Endothelial cell (in vitro differentiated cells): ENCODE measurements around the gene RSPH3. TPM values are rescaled to one million over a fixed set of nuclear protein-coding genes. Genes with fewer than 3 reads are reported as not detected.
"Not testable (repeated sequence)": the region's sequence is repeated elsewhere in the genome, so short reads cannot be mapped to it uniquely, and the experiment has no call there.

Source experiments
- DNase-seq: peaks from one replicate; pipeline ENCODE4 v3.0.0; 2021; ENCODE audit warnings: low spot score
- H3K27ac Mint-ChIP-seq: one replicate; pipeline ENCODE4 v1.8.0; 2021; ENCODE audit warnings: mixed read lengths, inconsistent platforms; ENCODE audit not compliant: unreplicated experiment
- H3K27me3 Mint-ChIP-seq: one replicate; pipeline ENCODE4 v1.8.0; 2021; ENCODE audit warnings: mild to moderate bottlenecking, moderate library complexity, mixed read lengths, inconsistent platforms; ENCODE audit not compliant: unreplicated experiment
- H3K36me3 Mint-ChIP-seq: one replicate; pipeline ENCODE4 v1.8.0; 2021; ENCODE audit warnings: mild to moderate bottlenecking, low read depth, mixed read lengths, inconsistent platforms; ENCODE audit not compliant: unreplicated experiment
- H3K4me1 Mint-ChIP-seq: one replicate; pipeline ENCODE4 v1.8.0; 2021; ENCODE audit warnings: mild to moderate bottlenecking, mixed read lengths, inconsistent platforms; ENCODE audit not compliant: unreplicated experiment
- H3K4me3 Mint-ChIP-seq: one replicate; pipeline ENCODE4 v1.8.0; 2021; ENCODE audit warnings: mild to moderate bottlenecking, mixed read lengths, inconsistent platforms; ENCODE audit not compliant: unreplicated experiment
- H3K9me3 Mint-ChIP-seq: one replicate; pipeline ENCODE4 v1.8.0; 2021; ENCODE audit warnings: mixed read lengths, inconsistent platforms; ENCODE audit not compliant: unreplicated experiment
- CTCF ChIP-seq: fragments of 200-600 bp; sonication (generic); IDR thresholded peaks from one replicate; pipeline ENCODE4 v1.5.0; 2021; ENCODE audit warnings: antibody characterized with exemption; ENCODE audit not compliant: unreplicated experiment
- total RNA-seq: library from RNA; stranded (reverse); fragmentation: NEBNext Ultra II Directional; extraction: Animal tissue kit (Norgen Biotek cat#: 25700); gene quantifications from one replicate; pipeline ENCODE4 v1.2.1, GENCODE V29; 2021; ENCODE audit not compliant: unreplicated experiment

The RSPH3 gene
- total RNA-seq, 1 donor from 2014 or later, result 4.4 TPM

- Mint-ChIP-seq H3K4me3 (no peak overlapping the region), H3K36me3 (no peaks in the 10 kb centered on the region), H3K4me1 (no peaks in the 10 kb centered on the region), H3K9me3 (no peaks in the 10 kb centered on the region), H3K27me3 (no peaks in the 10 kb centered on the region), H3K27ac (no peak overlapping the region)
- no peak for DNase-seq
- TF ChIP-seq CTCF, result no peak
Measured at GRCh38 chr6:159035891-159036290, 35.9 kb upstream of the RSPH3 start.

- no peak for TF ChIP-seq CTCF
- Mint-ChIP-seq H3K27me3 (no peaks in the 10 kb centered on the region), H3K9me3 (no peaks in the 10 kb centered on the region), H3K4me3 (no peak overlapping the region), H3K4me1 (no peaks in the 10 kb centered on the region), H3K36me3 (no peaks in the 10 kb centered on the region), H3K27ac (no peak overlapping the region)
- DNase-seq, result no peak
Measured at GRCh38 chr6:159033160-159034049, 33.4 kb upstream of the RSPH3 start.

GRCh38 chr6:159031846-159032245 lies 31.8 kb upstream of the RSPH3 start:
- no peak overlapping the region for H3K4me3 Mint-ChIP-seq
- H3K9me3 Mint-ChIP-seq, result no peaks in the 10 kb centered on the region
- no peak overlapping the region for H3K27ac Mint-ChIP-seq
- no peaks in the 10 kb centered on the region for H3K4me1 Mint-ChIP-seq
- no peaks in the 10 kb centered on the region for H3K27me3 Mint-ChIP-seq
- H3K36me3 Mint-ChIP-seq, result no peaks in the 10 kb centered on the region
- DNase-seq, result no peak
- TF ChIP-seq CTCF, result no peak

- H3K4me3 Mint-ChIP-seq, result no peak overlapping the region
- H3K4me1 Mint-ChIP-seq, result no peaks in the 10 kb centered on the region
- H3K9me3 Mint-ChIP-seq, result no peaks in the 10 kb centered on the region
- no peak for TF ChIP-seq CTCF
- no peaks in the 10 kb centered on the region for H3K36me3 Mint-ChIP-seq
- H3K27ac Mint-ChIP-seq, result no peak overlapping the region
- DNase-seq, result no peak
- no peaks in the 10 kb centered on the region for H3K27me3 Mint-ChIP-seq
Measured at GRCh38 chr6:159030168-159030567, 30.2 kb upstream of the RSPH3 start.

- not testable (repeated sequence) for H3K27ac Mint-ChIP-seq, H3K4me3 Mint-ChIP-seq, H3K27me3 Mint-ChIP-seq
Measured at GRCh38 chr6:159025224-159025623, 25.2 kb upstream of the RSPH3 start.

More at GRCh38 chr6:159025224-159025623, 25.2 kb upstream of the RSPH3 start:
- not testable (repeated sequence) for H3K36me3 Mint-ChIP-seq, H3K4me1 Mint-ChIP-seq, DNase-seq, H3K9me3 Mint-ChIP-seq
